Sigmoid colon (tissue), 7 donors: ENCODE measurements around the gene TGM3. TPM values are rescaled to one million over a fixed set of nuclear protein-coding genes. Genes with fewer than 3 reads are reported as not detected.

Source experiments
- DNase-seq: peaks from one replicate; pipeline ENCODE4 v3.0.0-alpha.2; 2019
- H3K27ac ChIP-seq, 4 donors: fragments of 200-600 bp; sonication (generic); one replicate each; pipeline ENCODE4 v1.5.1; 2016 to 2019; ENCODE audit warnings: mild to moderate bottlenecking in 1 of 4
- H3K27me3 ChIP-seq, 3 donors: fragments of 200-600 bp; sonication (generic); one replicate each; pipeline ENCODE4 v1.5.1; 2019; ENCODE audit warnings: mild to moderate bottlenecking in 1 of 3
- H3K36me3 ChIP-seq, 4 donors: fragments of 200-600 bp; sonication (generic); one replicate each; pipeline ENCODE4 v1.5.1; 2016 to 2019
- H3K4me1 ChIP-seq, 4 donors: fragments of 200-600 bp; sonication (generic); one replicate each; pipeline ENCODE4 v1.5.1; 2017 to 2019
- H3K4me3 ChIP-seq, 4 donors: fragments of 200-600 bp; sonication (generic); one replicate each; pipeline ENCODE4 v1.5.1; 2017 to 2019; ENCODE audit warnings: mild to moderate bottlenecking in 2 of 4, moderate library complexity in 1 of 4
- H3K9me3 ChIP-seq, 4 donors: fragments of 200-600 bp in 3 of 4; sonication (generic) in 3 of 4; one replicate each; pipeline versions ENCODE4 v1.5.1 to v1.6.1; 2013 to 2019
- CTCF ChIP-seq, 4 experiments: fragments of 450-650 bp in 3 of 4; fragments of 200-600 bp in 1 of 4; IDR thresholded peaks; one replicate each; pipeline ENCODE4 v1.5.1; 2016 to 2019; ENCODE audit warnings: antibody characterized with exemption in 4 of 4, mild to moderate bottlenecking in 3 of 4, moderate library complexity in 2 of 4
- EP300 ChIP-seq, 4 donors: sonication (generic); formaldehyde crosslinking; IDR thresholded peaks; one replicate each; pipeline ENCODE4 v1.6.1; 2017; ENCODE audit warnings: antibody characterized with exemption in 4 of 4
- POLR2A ChIP-seq, 2 donors: fragments of 450-650 bp; IDR thresholded peaks; one replicate each; pipeline ENCODE4 v1.6.1; 2016; ENCODE audit warnings: antibody characterized with exemption in 2 of 2, mild to moderate bottlenecking in 2 of 2, moderate library complexity in 2 of 2
- POLR2AphosphoS5 ChIP-seq, 4 donors: sonication (generic); formaldehyde crosslinking; IDR thresholded peaks; one replicate each; pipeline ENCODE4 v1.6.1; 2017; ENCODE audit warnings: antibody characterized with exemption in 4 of 4
- WGBS, 2 donors: extraction: QIAGEN DNeasy Blood & Tissue Kit; methylation state at CpG; one replicate each; pipeline ENCODE4 v1.1.7; 2013; 5-methylcytosine and 5-hydroxymethylcytosine counted together
- intact Hi-C: fragments of 100-400 bp; cut with DNase I; formaldehyde crosslinking; loops from one replicate; pipeline ENCODE4 v1.15.1; 2023
- polyA plus RNA-seq, 3 donors: library from polyadenylated mRNA; stranded (reverse); fragments of 200-250 nt; gene quantifications; one replicate each; pipeline ENCODE4 v1.2.3, GENCODE V29; 2013
- total RNA-seq, 4 donors: library from RNA; depleted of rRNA; stranded (reverse); fragments of >200 nt; gene quantifications; one replicate each; pipeline ENCODE4 v1.1.0, GENCODE V29; 2016
- donor health status: healthy with polysubstance abuse.
- donor health status: Bipolar disorder and iron deficiency.
- donor health status: healthy.

TGM3 gene
- total and polyA plus RNA-seq, 7 donors: 0.23 to 3.0 (median 0.42) TPM; not detected in 4

DNA sequence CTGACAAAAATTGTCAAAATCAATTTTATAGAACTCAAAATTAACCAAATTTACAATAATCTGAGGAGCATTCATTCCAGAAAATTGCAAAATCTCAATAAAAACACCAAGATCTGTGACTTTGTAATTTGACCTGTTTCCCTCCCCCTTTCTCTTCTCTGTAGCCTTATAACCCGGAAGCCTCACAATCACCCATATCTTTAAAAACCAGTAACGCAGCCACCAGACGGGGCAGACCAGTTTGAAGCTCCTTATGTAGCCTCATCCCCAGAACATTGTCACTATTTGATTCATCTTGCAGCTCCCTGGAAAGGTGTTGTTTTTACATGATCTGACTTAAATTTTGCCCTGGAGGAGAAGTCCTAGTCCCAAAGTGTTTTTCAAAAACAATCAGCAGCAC lies 57.4 kb downstream of the TGM3 start:
- no peak overlapping the region for H3K27ac ChIP-seq
- intact Hi-C loops: no loop called here
- TF ChIP-seq POLR2AphosphoS5 (IDR thresholded peaks at IDR 0.05) (no peak), EP300 (IDR thresholded peaks at IDR 0.05) (no peak), POLR2A (IDR thresholded peaks at IDR 0.05) (no peak), CTCF (IDR thresholded peaks at IDR 0.05) (no peak)
- WGBS, 2 donors: 62 to 70% methylated on average over 3 of the region's 3 CpGs
- H3K4me1 ChIP-seq: no peaks in the 10 kb centered on the region
- H3K27me3 ChIP-seq: peaks cover 0 to 9% (median 0%) of the 10 kb centered on the region in 3 donors
- no peak overlapping the region for H3K4me3 ChIP-seq
- no peaks in the 10 kb centered on the region for H3K9me3 ChIP-seq
- H3K36me3 ChIP-seq: no peaks in the 10 kb centered on the region
- DNase-seq: no peak

- WGBS, 2 donors: 42 to 84% methylated on average over 2 of the region's 2 CpGs
- intact Hi-C loops: no loop called here
- no peaks in the 10 kb centered on the region for H3K36me3 ChIP-seq
- no peak for DNase-seq
- no peak overlapping the region for H3K4me3 ChIP-seq
- H3K9me3 ChIP-seq: peaks cover 0 to 4% (median 2%) of the 10 kb centered on the region in 4 donors
- no peaks in the 10 kb centered on the region for H3K4me1 ChIP-seq
- no peaks in the 10 kb centered on the region for H3K27me3 ChIP-seq
- no peak overlapping the region for H3K27ac ChIP-seq
- TF ChIP-seq POLR2AphosphoS5 (IDR thresholded peaks at IDR 0.05) (no peak), POLR2A (IDR thresholded peaks at IDR 0.05) (no peak), EP300 (IDR thresholded peaks at IDR 0.05) (no peak), CTCF (IDR thresholded peaks at IDR 0.05) (no peak)
Measured at GRCh38 chr20:2357114-2357513, 61.3 kb downstream of the TGM3 start.

GRCh38 chr20:2358006-2358405 lies 62.2 kb downstream of the TGM3 start:
- Histone ChIP-seq H3K9me3 (peaks cover 0 to 6% (median 3%) of the 10 kb centered on the region in 4 donors), H3K4me3 (no peak overlapping the region), H3K27ac (no peak overlapping the region), H3K36me3 (no peaks in the 10 kb centered on the region), H3K27me3 (no peaks in the 10 kb centered on the region), H3K4me1 (no peaks in the 10 kb centered on the region)
- TF ChIP-seq POLR2AphosphoS5 (IDR thresholded peaks at IDR 0.05) (no peak), POLR2A (IDR thresholded peaks at IDR 0.05) (no peak), CTCF (IDR thresholded peaks at IDR 0.05) (no peak), EP300 (IDR thresholded peaks at IDR 0.05) (no peak)
- WGBS, 2 donors: 78 to 83% methylated on average over 3 of the region's 3 CpGs
- intact Hi-C loops: no loop called here
- no peak for DNase-seq

DNA sequence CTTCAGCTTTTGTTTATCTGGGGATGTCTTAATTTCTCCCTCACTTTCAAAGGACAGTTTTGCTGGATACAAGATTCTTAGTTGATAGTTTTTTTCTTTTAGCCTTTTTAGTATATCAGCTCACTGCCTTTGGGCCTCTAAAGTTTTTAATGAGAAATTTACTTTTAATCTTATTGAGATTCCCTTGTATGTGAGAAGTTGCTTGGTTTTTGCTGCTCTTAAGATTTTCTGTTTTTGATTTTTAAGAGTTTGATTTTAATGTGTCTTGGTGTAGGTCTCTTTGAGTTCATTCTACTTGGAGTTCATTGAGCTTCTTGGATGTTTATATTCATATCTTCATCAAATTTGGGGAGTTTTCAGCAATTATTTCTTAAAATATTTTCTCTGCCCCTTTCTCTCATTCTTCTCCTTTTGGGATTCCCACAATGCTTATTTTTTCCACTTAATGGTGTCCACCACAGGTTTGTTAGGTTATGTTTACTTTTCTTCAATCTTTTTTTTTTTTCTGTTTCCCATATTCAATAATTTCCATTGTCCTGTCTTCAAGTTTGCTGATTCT lies 65.3 kb downstream of the TGM3 start:
- H3K4me3 ChIP-seq: no peak overlapping the region
- H3K9me3 ChIP-seq: peaks cover 0 to 6% (median 3%) of the 10 kb centered on the region in 4 donors
- no peak for DNase-seq
- TF ChIP-seq POLR2A (IDR thresholded peaks at IDR 0.05) (no peak), CTCF (IDR thresholded peaks at IDR 0.05) (no peak), POLR2AphosphoS5 (IDR thresholded peaks at IDR 0.05) (no peak), EP300 (IDR thresholded peaks at IDR 0.05) (no peak)
- H3K4me1 ChIP-seq: no peaks in the 10 kb centered on the region
- intact Hi-C loops: no loop called here
- H3K36me3 ChIP-seq: no peaks in the 10 kb centered on the region
- H3K27me3 ChIP-seq: no peaks in the 10 kb centered on the region
- no peak overlapping the region for H3K27ac ChIP-seq

DNA sequence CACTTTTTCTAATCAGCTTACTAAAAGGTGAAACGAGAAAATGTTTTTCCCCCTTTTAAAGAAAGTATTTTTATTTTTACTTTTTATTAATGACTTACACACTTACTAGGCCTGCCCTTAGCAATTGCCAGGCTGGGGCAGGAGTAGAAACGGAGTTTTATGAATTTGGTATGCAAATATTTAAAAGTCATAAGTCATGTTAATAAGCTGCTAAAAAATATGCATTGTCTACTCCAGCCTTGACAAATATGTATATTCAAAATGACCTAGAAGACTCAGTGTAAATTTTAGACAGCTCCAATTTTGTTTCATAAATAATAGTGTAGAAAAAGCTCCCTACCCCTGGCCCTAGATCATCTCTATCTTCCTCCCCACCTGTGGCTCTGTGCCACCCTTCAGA lies 67.4 kb downstream of the TGM3 start:
- no peaks in the 10 kb centered on the region for H3K27me3 ChIP-seq
- peaks cover 0 to 6% (median 3%) of the 10 kb centered on the region in 4 donors for H3K9me3 ChIP-seq
- 80 to 83% methylated on average over 2 of the region's 2 CpGs for WGBS, 2 donors
- TF ChIP-seq CTCF (IDR thresholded peaks at IDR 0.05): no peak
- TF ChIP-seq POLR2AphosphoS5 (IDR thresholded peaks at IDR 0.05): no peak
- TF ChIP-seq POLR2A (IDR thresholded peaks at IDR 0.05): no peak
- TF ChIP-seq EP300 (IDR thresholded peaks at IDR 0.05): no peak
- H3K4me1 ChIP-seq: no peaks in the 10 kb centered on the region
- H3K36me3 ChIP-seq: no peaks in the 10 kb centered on the region
- no peak overlapping the region for H3K27ac ChIP-seq
- DNase-seq: no peak
- intact Hi-C loops: no loop called here
- H3K4me3 ChIP-seq: no peak overlapping the region
